Activated CD4-positive, alpha-beta memory T cell treated with anti-CD3 and anti-CD28 coated beads for 36 hours (primary cell): ENCODE results near the gene CDR2. TPM values are rescaled to one million over a fixed set of nuclear protein-coding genes. Genes with fewer than 3 reads are reported as not detected.
A peak's percentile ranks its signal among the peaks of the same experiment; 100 is the strongest.

ENCODE experiments used
- CTCF ChIA-PET: fragments of 350-600 bp; sonication (Branson Sonifier 250); formaldehyde crosslinking; loops from one replicate; lab custom pipeline; 2021; ENCODE audit warnings: antibody characterized with exemption, inconsistent platforms; lab: Charles Lee
- POLR2A ChIA-PET: fragments of 350-600 bp; sonication (Branson Sonifier 250); formaldehyde crosslinking; loops from one replicate; lab custom pipeline; 2021; ENCODE audit warnings: antibody characterized with exemption; lab: Charles Lee
- DNase-seq: peaks from one replicate; pipeline ENCODE4 v3.0.0-alpha.2; 2020
- H3K27ac Mint-ChIP-seq: one replicate; pipeline ENCODE4 v1.8.0; 2021; ENCODE audit warnings: mixed read lengths
- H3K27me3 Mint-ChIP-seq: one replicate; pipeline ENCODE4 v1.8.0; 2021; ENCODE audit warnings: mixed read lengths
- H3K36me3 Mint-ChIP-seq: one replicate; pipeline ENCODE4 v1.8.0; 2021; ENCODE audit warnings: mixed read lengths
- H3K4me1 Mint-ChIP-seq: one replicate; pipeline ENCODE4 v1.8.0; 2021; ENCODE audit warnings: low read depth, mixed read lengths
- H3K4me3 Mint-ChIP-seq: one replicate; pipeline ENCODE4 v1.8.0; 2021; ENCODE audit warnings: mild to moderate bottlenecking, mixed read lengths
- H3K9me3 Mint-ChIP-seq: one replicate; pipeline ENCODE4 v1.8.0; 2021; ENCODE audit warnings: mixed read lengths
- intact Hi-C: fragments of 100-400 bp; cut with micrococcal nuclease; formaldehyde crosslinking; loops from one replicate; pipeline ENCODE4 v1.15.1; 2023
- total RNA-seq, 2 experiments: library from RNA; stranded (reverse); gene quantifications; one replicate each; pipeline ENCODE4 v1.2.3, GENCODE V29; 2021

Gene CDR2
- total RNA-seq, 2 experiments from 2014 or later = 44.0 to 44.4 TPM

GRCh38 chr16:22322741-22323140 is 51.7 kb downstream of the CDR2 start:
- ChIA-PET CTCF (interaction anchor here (1.0 kb wide), 1 partner anchor 23 kb away, joined by 3 read pairs; no protein-coding TSS in a partner anchor), POLR2A (no interaction called here)
- intact Hi-C loops = loop anchor here (10.0 kb wide), 2 partner anchors 1018 to 1168 kb away; partner anchors contain the start of genes DNAH3 and LDAF1
- Mint-ChIP-seq H3K27ac (no peak overlapping the region), H3K36me3 (peaks cover 34% of the 10 kb centered on the region), H3K4me3 (no peak overlapping the region), H3K27me3 (no peaks in the 10 kb centered on the region), H3K9me3 (no peaks in the 10 kb centered on the region), H3K4me1 (peaks cover 9% of the 10 kb centered on the region)
- no peak for DNase-seq

GRCh38 chr16:22322021-22322471 is 52.4 kb downstream of the CDR2 start:
- Mint-ChIP-seq H3K27ac (no peak overlapping the region), H3K4me3 (no peak overlapping the region), H3K9me3 (no peaks in the 10 kb centered on the region), H3K4me1 (peaks cover 9% of the 10 kb centered on the region), H3K36me3 (peaks cover 35% of the 10 kb centered on the region), H3K27me3 (no peaks in the 10 kb centered on the region)
- intact Hi-C loops = loop anchor here (10.0 kb wide), 2 partner anchors 1017 to 1167 kb away; partner anchors contain the start of genes DNAH3 and LDAF1
- CTCF ChIA-PET = interaction anchor here (1.2 to 1.4 kb wide), 2 partner anchors 16 to 32 kb away, joined by 8 read pairs; no protein-coding TSS in a partner anchor
- no peak for DNase-seq
- POLR2A ChIA-PET = no interaction called here

- no peak overlapping the region for H3K4me3 Mint-ChIP-seq
- peak; percentile 82 for DNase-seq
- no peaks in the 10 kb centered on the region for H3K27me3 Mint-ChIP-seq
- peaks cover 35% of the 10 kb centered on the region for H3K36me3 Mint-ChIP-seq
- peak overlapping the region; percentile 38 for H3K27ac Mint-ChIP-seq
- H3K4me1 Mint-ChIP-seq = peaks cover 9% of the 10 kb centered on the region
- intact Hi-C loops = loop anchor here (1.0 to 10.0 kb wide), 3 partner anchors 1017 to 1167 kb away; partner anchors contain the start of genes DNAH3 and LDAF1
- ChIA-PET POLR2A (no interaction called here), CTCF (interaction anchor here (0.6 to 1.4 kb wide), 17 partner anchors 8 to 1164 kb away, joined by 3 to 8 read pairs (median 4); no protein-coding TSS in a partner anchor)
- no peaks in the 10 kb centered on the region for H3K9me3 Mint-ChIP-seq
Measured at GRCh38 chr16:22321340-22322001, 52.9 kb downstream of the CDR2 start.

- POLR2A ChIA-PET = no interaction called here
- no peak overlapping the region for H3K27ac Mint-ChIP-seq
Measured at GRCh38 chr16:22320572-22321339, 53.7 kb downstream of the CDR2 start.

GRCh38 chr16:22318690-22319358 is 55.6 kb downstream of the CDR2 start:
- Mint-ChIP-seq H3K9me3 (no peaks in the 10 kb centered on the region), H3K27me3 (no peaks in the 10 kb centered on the region), H3K27ac (no peak overlapping the region), H3K4me1 (peaks cover 9% of the 10 kb centered on the region), H3K36me3 (peaks cover 45% of the 10 kb centered on the region), H3K4me3 (no peak overlapping the region)
- peak; percentile 72 for DNase-seq
- intact Hi-C loops = no loop called here
- CTCF ChIA-PET = interaction anchor here (0.6 to 2.0 kb wide), 8 partner anchors 11 to 89 kb away, joined by 3 to 8 read pairs (median 3); no protein-coding TSS in a partner anchor
- POLR2A ChIA-PET = no interaction called here

More at GRCh38 chr16:22320572-22321339, 53.7 kb downstream of the CDR2 start:
- H3K9me3 Mint-ChIP-seq = no peaks in the 10 kb centered on the region
- CTCF ChIA-PET = interaction anchor here (0.6 to 1.4 kb wide), 17 partner anchors 8 to 1163 kb away, joined by 3 to 8 read pairs (median 4); no protein-coding TSS in a partner anchor
- no peak overlapping the region for H3K4me3 Mint-ChIP-seq
- H3K27me3 Mint-ChIP-seq = no peaks in the 10 kb centered on the region
- DNase-seq = no peak
- peaks cover 40% of the 10 kb centered on the region for H3K36me3 Mint-ChIP-seq
- intact Hi-C loops = loop anchor here (1.0 to 10.0 kb wide), 3 partner anchors 1016 to 1166 kb away; partner anchors contain the start of genes DNAH3 and LDAF1
- peaks cover 9% of the 10 kb centered on the region for H3K4me1 Mint-ChIP-seq

GRCh38 chr16:22317625-22318024 is 56.8 kb downstream of the CDR2 start:
- DNase-seq = no peak
- no peak overlapping the region for H3K4me3 Mint-ChIP-seq
- H3K36me3 Mint-ChIP-seq = peaks cover 51% of the 10 kb centered on the region
- H3K27me3 Mint-ChIP-seq = no peaks in the 10 kb centered on the region
- H3K27ac Mint-ChIP-seq = no peak overlapping the region
- POLR2A ChIA-PET = no interaction called here
- H3K4me1 Mint-ChIP-seq = peaks cover 9% of the 10 kb centered on the region
- CTCF ChIA-PET = interaction anchor here (0.7 to 2.0 kb wide), 3 partner anchors 12 to 20 kb away, joined by 3 to 8 read pairs (median 4); partner anchors contain the start of gene POLR3E
- intact Hi-C loops = no loop called here
- no peaks in the 10 kb centered on the region for H3K9me3 Mint-ChIP-seq

GRCh38 chr16:22317001-22317530 is 57.4 kb downstream of the CDR2 start:
- POLR2A ChIA-PET = no interaction called here
- peaks cover 52% of the 10 kb centered on the region for H3K36me3 Mint-ChIP-seq
- CTCF ChIA-PET = no interaction called here
- DNase-seq = no peak
- intact Hi-C loops = no loop called here
- no peaks in the 10 kb centered on the region for H3K27me3 Mint-ChIP-seq
- H3K4me1 Mint-ChIP-seq = peaks cover 9% of the 10 kb centered on the region
- H3K9me3 Mint-ChIP-seq = no peaks in the 10 kb centered on the region
- H3K27ac Mint-ChIP-seq = no peak overlapping the region
- no peak overlapping the region for H3K4me3 Mint-ChIP-seq

- no peaks in the 10 kb centered on the region for H3K9me3 Mint-ChIP-seq
- intact Hi-C loops = no loop called here
- no peak overlapping the region for H3K27ac Mint-ChIP-seq
- H3K36me3 Mint-ChIP-seq = peaks cover 58% of the 10 kb centered on the region
- POLR2A ChIA-PET = no interaction called here
- no peaks in the 10 kb centered on the region for H3K27me3 Mint-ChIP-seq
- CTCF ChIA-PET = no interaction called here
- no peak overlapping the region for H3K4me3 Mint-ChIP-seq
- H3K4me1 Mint-ChIP-seq = peaks cover 9% of the 10 kb centered on the region
- no peak for DNase-seq
Measured at GRCh38 chr16:22316411-22316811, 58.0 kb downstream of the CDR2 start.

GRCh38 chr16:22315979-22316378 is 58.4 kb downstream of the CDR2 start:
- no peak overlapping the region for H3K27ac Mint-ChIP-seq
- no peaks in the 10 kb centered on the region for H3K27me3 Mint-ChIP-seq
- intact Hi-C loops = no loop called here
- H3K4me1 Mint-ChIP-seq = peaks cover 5% of the 10 kb centered on the region
- POLR2A ChIA-PET = no interaction called here
- CTCF ChIA-PET = no interaction called here
- H3K36me3 Mint-ChIP-seq = peaks cover 54% of the 10 kb centered on the region
- no peak overlapping the region for H3K4me3 Mint-ChIP-seq
- DNase-seq = no peak
- no peaks in the 10 kb centered on the region for H3K9me3 Mint-ChIP-seq

- Mint-ChIP-seq H3K9me3 (no peaks in the 10 kb centered on the region), H3K27ac (no peak overlapping the region), H3K27me3 (no peaks in the 10 kb centered on the region), H3K36me3 (peaks cover 50% of the 10 kb centered on the region), H3K4me3 (no peak overlapping the region), H3K4me1 (no peaks in the 10 kb centered on the region)
- intact Hi-C loops = no loop called here
- POLR2A ChIA-PET = interaction anchor here (0.6 kb wide), 1 partner anchor 16 kb away, joined by 3 read pairs; no protein-coding TSS in a partner anchor
- no peak for DNase-seq
- CTCF ChIA-PET = no interaction called here
Measured at GRCh38 chr16:22314661-22315626, 59.5 kb downstream of the CDR2 start.
